ENCODE results near the gene ERCC5.

Gene ERCC5

GRCh38 chr13:102846261-102847015 lies 606 bp downstream of the ERCC5 start:
- DNase-seq = peak; percentile 56 to 68

GRCh38 chr13:102847272-102848234 lies 1.7 kb downstream of the ERCC5 start:
- DNase-seq = peak in 1 of 2 donors; percentile 59

- DNase-seq = no peak
These were observed 3.1 kb downstream of the ERCC5 start for GRCh38 chr13:102848956-102849355.

- no peak for DNase-seq
These were observed 6.7 kb downstream of the ERCC5 start for GRCh38 chr13:102852556-102852955.

GRCh38 chr13:102854675-102855074 lies 8.8 kb downstream of the ERCC5 start:
- peak in 1 of 2 donors; percentile 15 for DNase-seq

GRCh38 chr13:102856557-102856956 lies 10.7 kb downstream of the ERCC5 start:
- DNase-seq = no peak

- DNase-seq = no peak
These were observed 16.9 kb downstream of the ERCC5 start for GRCh38 chr13:102862624-102863210.

GRCh38 chr13:102863590-102863989 lies 17.8 kb downstream of the ERCC5 start:
- DNase-seq = no peak

GRCh38 chr13:102868366-102868936 lies 22.6 kb downstream of the ERCC5 start:
- no peak for DNase-seq

- DNase-seq = no peak
These were observed 24.3 kb downstream of the ERCC5 start for GRCh38 chr13:102869948-102870676.

- peak; percentile 35 to 63 for DNase-seq
These were observed 25.0 kb downstream of the ERCC5 start for GRCh38 chr13:102870677-102871415.

- DNase-seq = no peak
These were observed 26.3 kb downstream of the ERCC5 start for GRCh38 chr13:102872131-102872530.

GRCh38 chr13:102872531-102872930 lies 26.7 kb downstream of the ERCC5 start:
- DNase-seq = no peak

GRCh38 chr13:102873653-102874052 lies 27.8 kb downstream of the ERCC5 start:
- DNase-seq = no peak

- DNase-seq = no peak
These were observed 29.4 kb downstream of the ERCC5 start for GRCh38 chr13:102875256-102875655.

GRCh38 chr13:102877303-102877702 lies 31.5 kb downstream of the ERCC5 start:
- no peak for DNase-seq

- no peak for DNase-seq
These were observed 32.6 kb downstream of the ERCC5 start for GRCh38 chr13:102878481-102878880.

- no peak for DNase-seq
These were observed 34.1 kb downstream of the ERCC5 start for GRCh38 chr13:102879793-102880499.

- DNase-seq = no peak
These were observed 36.2 kb downstream of the ERCC5 start for GRCh38 chr13:102881819-102882686.

- no peak for DNase-seq
These were observed 46.7 kb downstream of the ERCC5 start for GRCh38 chr13:102892503-102892902.
